ENCODE data around the gene SELENOS. TPM values are rescaled to one million over a fixed set of nuclear protein-coding genes. Genes with fewer than 3 reads are reported as not detected.
A peak's percentile ranks its signal among the peaks of the same experiment; 100 is the strongest.

The SELENOS gene
- polyA plus RNA-seq, 3 donors = 40.2 to 70.2 (median 51.6) TPM

DNA sequence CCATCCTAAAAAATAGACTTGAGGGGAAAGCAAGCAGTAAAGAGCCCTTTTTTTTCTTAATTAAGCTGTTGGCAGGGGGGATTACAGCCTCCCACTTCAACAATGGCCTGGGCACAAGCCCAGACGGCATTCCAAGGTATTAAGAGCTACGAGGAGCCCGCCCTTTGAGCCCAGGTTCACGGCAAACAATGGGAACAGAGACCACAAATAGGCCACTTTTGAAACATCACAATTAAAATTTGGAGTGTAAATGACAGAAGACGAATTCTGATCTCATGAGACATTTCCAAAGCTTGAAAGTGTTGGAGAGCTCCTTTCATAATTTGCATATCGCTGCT is 34.3 kb downstream of the SELENOS start:
- Histone ChIP-seq H3K4me1 (ENCODE audit: control insufficient read depth in 1 of 2, insufficient read depth in 2 of 2, low read length in 2 of 2) (peaks cover 99 to 100% of the 10 kb centered on the region in 2 donors), H3K4me3 (replicated peaks in 1 of 3; ENCODE audit: low read depth in 2 of 3, low read length in 3 of 3) (peak overlapping the region in 2 of 3 experiments; percentile 33 to 69), H3K27me3 (ENCODE audit: control insufficient read depth in 2 of 2, insufficient read depth in 2 of 2, low read length in 2 of 2) (no peaks in the 10 kb centered on the region), H3K36me3 (replicated peaks in 1 of 2; ENCODE audit: control insufficient read depth in 1 of 2, insufficient read depth in 2 of 2, low read length in 2 of 2) (peaks cover 0 to under 1% of the 10 kb centered on the region in 2 donors), H4K20me1 (ENCODE audit: insufficient read depth, low read length) (peaks cover 46% of the 10 kb centered on the region), H3K79me2 (ENCODE audit: insufficient read depth, low read length) (peaks cover 98% of the 10 kb centered on the region), H3K4me2 (replicated peaks; ENCODE audit: extremely low read depth, low read length, poor library complexity, severe bottlenecking) (peak overlapping the region; percentile 72), H3K9ac (ENCODE audit: insufficient read depth, low read length, poor library complexity, severe bottlenecking) (peak overlapping the region; percentile 43), H3K9me3 (replicated peaks in 1 of 2; ENCODE audit: control insufficient read depth in 1 of 2, insufficient read depth in 1 of 2, low read length in 2 of 2) (no peaks in the 10 kb centered on the region), H3K27ac (ENCODE audit: low read depth in 1 of 2, low read length in 2 of 2) (peak overlapping the region; percentile 87), H2AFZ (ENCODE audit: insufficient read depth, low read depth, low read length, poor library complexity, severe bottlenecking) (no peak overlapping the region)
- Mint-ChIP-seq H3K27ac (peak overlapping the region; percentile 89 to 97 (median 96)), H3K4me3 (peak overlapping the region; percentile 70 to 76), H3K4me1 (peaks cover 96% of the 10 kb centered on the region), H3K9me3 (no peaks in the 10 kb centered on the region), H3K27me3 (ENCODE audit: low read depth in 3 of 3) (peaks cover 0 to 4% (median 0%) of the 10 kb centered on the region in 3 donors), H3K36me3 (peaks cover 6 to 28% of the 10 kb centered on the region in 2 donors)
- TF ChIP-seq, protein P1, sequence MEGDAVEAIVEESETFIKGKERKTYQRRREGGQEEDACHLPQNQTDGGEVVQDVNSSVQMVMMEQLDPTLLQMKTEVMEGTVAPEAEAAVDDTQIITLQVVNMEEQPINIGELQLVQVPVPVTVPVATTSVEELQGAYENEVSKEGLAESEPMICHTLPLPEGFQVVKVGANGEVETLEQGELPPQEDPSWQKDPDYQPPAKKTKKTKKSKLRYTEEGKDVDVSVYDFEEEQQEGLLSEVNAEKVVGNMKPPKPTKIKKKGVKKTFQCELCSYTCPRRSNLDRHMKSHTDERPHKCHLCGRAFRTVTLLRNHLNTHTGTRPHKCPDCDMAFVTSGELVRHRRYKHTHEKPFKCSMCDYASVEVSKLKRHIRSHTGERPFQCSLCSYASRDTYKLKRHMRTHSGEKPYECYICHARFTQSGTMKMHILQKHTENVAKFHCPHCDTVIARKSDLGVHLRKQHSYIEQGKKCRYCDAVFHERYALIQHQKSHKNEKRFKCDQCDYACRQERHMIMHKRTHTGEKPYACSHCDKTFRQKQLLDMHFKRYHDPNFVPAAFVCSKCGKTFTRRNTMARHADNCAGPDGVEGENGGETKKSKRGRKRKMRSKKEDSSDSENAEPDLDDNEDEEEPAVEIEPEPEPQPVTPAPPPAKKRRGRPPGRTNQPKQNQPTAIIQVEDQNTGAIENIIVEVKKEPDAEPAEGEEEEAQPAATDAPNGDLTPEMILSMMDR (IDR thresholded peaks at IDR 0.05) = no peak
- WGBS (ENCODE audit: insufficient coverage) = no CpG with 5 or more reads among the region's 6 CpGs
- DNase-seq = no peak
- intact Hi-C loops (cut with micrococcal nuclease) = loop anchor here (1.0 to 5.0 kb wide), 3 partner anchors 7 to 51 kb away; no protein-coding TSS in a partner anchor

DNA sequence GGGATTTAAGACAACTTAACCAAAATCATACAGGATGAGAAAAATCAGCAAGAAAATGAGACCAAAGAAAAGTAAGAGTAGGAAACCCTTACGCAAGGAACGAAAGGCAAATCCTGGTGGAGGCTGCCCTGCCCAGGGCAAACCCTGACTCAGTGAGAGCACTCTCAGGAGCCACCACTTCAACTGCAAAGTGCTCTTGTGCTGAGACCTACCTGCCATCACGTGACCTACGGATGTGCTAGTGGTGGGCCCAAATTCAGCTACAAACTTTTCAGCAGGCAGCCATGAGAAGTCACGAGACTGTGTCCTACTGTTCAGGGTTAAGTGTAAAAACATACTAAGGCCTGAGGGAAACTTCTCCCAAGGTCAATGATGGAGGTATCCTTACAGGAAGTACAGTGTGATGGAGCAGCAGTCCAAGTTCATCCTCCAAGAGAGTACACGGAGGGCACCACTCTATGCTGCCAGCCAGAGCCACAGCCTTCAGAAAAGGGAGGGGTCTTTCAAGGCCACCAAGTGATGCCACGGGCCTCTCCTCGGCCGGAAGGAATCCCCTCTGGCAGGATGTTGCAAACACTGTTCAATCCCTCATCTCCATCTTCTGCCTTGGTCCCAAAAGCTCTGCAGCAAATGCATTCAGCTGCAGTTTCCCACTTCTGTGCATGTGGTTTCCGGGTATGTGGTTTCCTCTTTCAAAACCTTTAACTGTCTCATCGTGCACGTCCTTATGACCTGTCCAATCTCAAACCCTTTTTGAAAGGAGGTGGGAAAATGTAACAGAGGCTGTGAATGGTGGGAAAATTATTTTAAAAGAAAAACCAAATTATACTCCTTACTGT is 34.9 kb downstream of the SELENOS start:
- intact Hi-C loops (cut with micrococcal nuclease) = loop anchor here (1.0 to 5.0 kb wide), 3 partner anchors 8 to 50 kb away; no protein-coding TSS in a partner anchor
- H3K27ac Mint-ChIP-seq = peak overlapping the region; percentile 89 to 97 (median 96)
- peaks cover 99 to 100% of the 10 kb centered on the region in 2 donors for H3K4me1 ChIP-seq (ENCODE audit: control insufficient read depth in 1 of 2, insufficient read depth in 2 of 2, low read length in 2 of 2)
- no peak overlapping the region for H2AFZ ChIP-seq (ENCODE audit: insufficient read depth, low read depth, low read length, poor library complexity, severe bottlenecking)
- peaks cover 41% of the 10 kb centered on the region for H4K20me1 ChIP-seq (ENCODE audit: insufficient read depth, low read length)
- H3K4me1 Mint-ChIP-seq = peaks cover 96% of the 10 kb centered on the region
- peaks cover 4 to 24% of the 10 kb centered on the region in 2 donors for H3K36me3 Mint-ChIP-seq
- H3K9me3 ChIP-seq (replicated peaks in 1 of 2; ENCODE audit: control insufficient read depth in 1 of 2, insufficient read depth in 1 of 2, low read length in 2 of 2) = no peaks in the 10 kb centered on the region
- peak overlapping the region; percentile 72 for H3K4me2 ChIP-seq (replicated peaks; ENCODE audit: extremely low read depth, low read length, poor library complexity, severe bottlenecking)
- peaks cover 0 to 2% (median 0%) of the 10 kb centered on the region in 3 donors for H3K27me3 Mint-ChIP-seq (ENCODE audit: low read depth in 3 of 3)
- DNase-seq = peak; percentile 85 to 91 (median 87)
- H3K9me3 Mint-ChIP-seq = no peaks in the 10 kb centered on the region
- peak overlapping the region; percentile 43 for H3K9ac ChIP-seq (ENCODE audit: insufficient read depth, low read length, poor library complexity, severe bottlenecking)
- no peaks in the 10 kb centered on the region for H3K36me3 ChIP-seq (replicated peaks in 1 of 2; ENCODE audit: control insufficient read depth in 1 of 2, insufficient read depth in 2 of 2, low read length in 2 of 2)
- H3K79me2 ChIP-seq (ENCODE audit: insufficient read depth, low read length) = peaks cover 98% of the 10 kb centered on the region
- no peaks in the 10 kb centered on the region for H3K27me3 ChIP-seq (ENCODE audit: control insufficient read depth in 2 of 2, insufficient read depth in 2 of 2, low read length in 2 of 2)
- H3K4me3 Mint-ChIP-seq = peak overlapping the region; percentile 70 to 76
- TF ChIP-seq, protein P1 (IDR thresholded peaks at IDR 0.05) = no peak
- H3K4me3 ChIP-seq (replicated peaks in 1 of 3; ENCODE audit: low read depth in 2 of 3, low read length in 3 of 3) = peak overlapping the region in 2 of 3 experiments; percentile 33 to 69
- H3K27ac ChIP-seq (ENCODE audit: low read depth in 1 of 2, low read length in 2 of 2) = peak overlapping the region; percentile 87
- 2% methylated on average over 4 of the region's 12 CpGs for WGBS (ENCODE audit: insufficient coverage)
